Hepatocyte (in vitro differentiated cells): ENCODE results near the gene CALML5. TPM values are rescaled to one million over a fixed set of nuclear protein-coding genes. Genes with fewer than 3 reads are reported as not detected.

ENCODE experiments used
- DNase-seq: peaks from one replicate; pipeline ENCODE4 v3.0.0-alpha.2; 2016; ENCODE audit warnings: low spot score
- H2AFZ ChIP-seq: fragments of 200-600 bp; sonication (generic); 2 replicates; pipeline ENCODE4 v1.6.0; 2016; ENCODE audit warnings: antibody characterized with exemption, mild to moderate bottlenecking
- H3K27ac ChIP-seq: fragments of 200-600 bp; sonication (generic); 2 replicates; pipeline ENCODE4 v1.5.1; 2016; ENCODE audit warnings: mild to moderate bottlenecking
- H3K27me3 ChIP-seq: fragments of 200-600 bp; sonication (generic); 2 replicates; pipeline ENCODE4 v1.6.1; 2016
- H3K36me3 ChIP-seq: fragments of 200-600 bp; sonication (generic); replicated peaks from 2 replicates; pipeline ENCODE4 v1.5.1; 2016; ENCODE audit warnings: low read depth; ENCODE audit not compliant: insufficient read depth
- H3K4me1 ChIP-seq: fragments of 200-600 bp; sonication (generic); 2 replicates; pipeline ENCODE4 v1.5.1; 2016; ENCODE audit warnings: mild to moderate bottlenecking, moderate library complexity; ENCODE audit not compliant: insufficient read depth
- H3K4me2 ChIP-seq: fragments of 200-600 bp; sonication (generic); 2 replicates; pipeline ENCODE4 v1.6.0; 2016
- H3K4me3 ChIP-seq: fragments of 200-600 bp; sonication (generic); 2 replicates; pipeline ENCODE4 v1.5.1; 2016; ENCODE audit warnings: mild to moderate bottlenecking
- H3K79me2 ChIP-seq: fragments of 200-600 bp; sonication (generic); 2 replicates; pipeline ENCODE4 v1.6.0; 2017; ENCODE audit warnings: mild to moderate bottlenecking
- H3K9me2 ChIP-seq: fragments of 200-600 bp; sonication (generic); replicated peaks from 2 replicates; pipeline ENCODE4 v1.6.0; 2017; ENCODE audit warnings: mild to moderate bottlenecking; ENCODE audit not compliant: insufficient read depth
- H3K9me3 ChIP-seq: fragments of 200-600 bp; sonication (generic); 2 replicates; pipeline ENCODE4 v1.5.1; 2016; ENCODE audit warnings: low read depth, mild to moderate bottlenecking
- H4K20me1 ChIP-seq: fragments of 200-600 bp; sonication (generic); 2 replicates; pipeline ENCODE4 v1.6.0; 2016; ENCODE audit warnings: mild to moderate bottlenecking; ENCODE audit not compliant: insufficient read depth, poor library complexity, severe bottlenecking
- CTCF ChIP-seq: fragments of 200-600 bp; sonication (generic); IDR thresholded peaks from 2 replicates; pipeline ENCODE4 v1.5.1; 2016; ENCODE audit warnings: antibody characterized with exemption, mild to moderate bottlenecking; ENCODE audit not compliant: poor library complexity
- EZH2 ChIP-seq: fragments of 200-600 bp; sonication (generic); IDR thresholded peaks from 2 replicates; pipeline ENCODE4 v1.6.1; 2016; ENCODE audit warnings: antibody characterized with exemption, mild to moderate bottlenecking, borderline replicate concordance
- EZH2phosphoT487 ChIP-seq: fragments of 200-600 bp; sonication (generic); IDR thresholded peaks from one replicate; pipeline ENCODE4 v1.6.1; 2018; ENCODE audit warnings: antibody characterized with exemption, mild to moderate bottlenecking, low read depth, moderate library complexity; ENCODE audit not compliant: unreplicated experiment, severe bottlenecking
- WGBS: methylation state at CpG from one replicate; pipeline ENCODE4 v1.1.6; 2016; ENCODE audit warnings: low lambda C conversion rate; ENCODE audit errors: missing lambda C conversion rate; 5-methylcytosine and 5-hydroxymethylcytosine counted together
- polyA plus RNA-seq: library from polyadenylated mRNA; unstranded; fragments of >200 nt; fragmentation: Nextera tagmentation; extraction: Ambion mirVana; gene quantifications from 2 replicates; pipeline ENCODE4 v1.2.1, GENCODE V29; 2016
- total RNA-seq: library from RNA; depleted of rRNA; stranded (reverse); fragments of >200 nt; gene quantifications from 2 replicates; pipeline ENCODE4 v1.2.3, GENCODE V29; 2014

Gene CALML5
- total and polyA plus RNA-seq, 2 experiments from 2014 or later: not detected

GRCh38 chr10:5527332-5528200, 28.2 kb upstream of the CALML5 start:
- Histone ChIP-seq H3K9me2 (no peaks in the 10 kb centered on the region), H3K4me3 (no peak overlapping the region), H3K27me3 (no peaks in the 10 kb centered on the region), H3K4me1 (no peaks in the 10 kb centered on the region), H3K36me3 (no peaks in the 10 kb centered on the region), H3K9me3 (no peaks in the 10 kb centered on the region), H2AFZ (no peak overlapping the region), H4K20me1 (no peaks in the 10 kb centered on the region), H3K4me2 (no peak overlapping the region), H3K27ac (no peak overlapping the region), H3K79me2 (no peaks in the 10 kb centered on the region)
- no peak for DNase-seq
- TF ChIP-seq CTCF: no peak
- TF ChIP-seq EZH2: no peak
- no peak for TF ChIP-seq EZH2phosphoT487
- 86% methylated on average over 10 of the region's 10 CpGs for WGBS

- no peak overlapping the region for H3K4me3 ChIP-seq
- 88% methylated on average over 8 of the region's 8 CpGs for WGBS
- no peak overlapping the region for H3K4me2 ChIP-seq
- no peaks in the 10 kb centered on the region for H3K27me3 ChIP-seq
- no peaks in the 10 kb centered on the region for H3K4me1 ChIP-seq
- no peaks in the 10 kb centered on the region for H4K20me1 ChIP-seq
- H3K36me3 ChIP-seq: no peaks in the 10 kb centered on the region
- H3K79me2 ChIP-seq: no peaks in the 10 kb centered on the region
- no peak overlapping the region for H3K27ac ChIP-seq
- H2AFZ ChIP-seq: no peak overlapping the region
- TF ChIP-seq CTCF (no peak), EZH2phosphoT487 (no peak), EZH2 (no peak)
- DNase-seq: no peak
- no peaks in the 10 kb centered on the region for H3K9me2 ChIP-seq
- H3K9me3 ChIP-seq: no peaks in the 10 kb centered on the region
Observed at GRCh38 chr10:5526691-5527331, 27.4 kb upstream of the CALML5 start.

GRCh38 chr10:5525561-5526341, 26.4 kb upstream of the CALML5 start:
- 87% methylated on average over 23 of the region's 34 CpGs for WGBS
- H3K4me2 ChIP-seq: no peak overlapping the region

More at GRCh38 chr10:5525561-5526341, 26.4 kb upstream of the CALML5 start:
- TF ChIP-seq EZH2: no peak
- TF ChIP-seq CTCF: no peak
- TF ChIP-seq EZH2phosphoT487: no peak
- no peak for DNase-seq
- Histone ChIP-seq H3K27ac (no peak overlapping the region), H3K9me3 (no peaks in the 10 kb centered on the region), H3K9me2 (no peaks in the 10 kb centered on the region), H3K4me3 (no peak overlapping the region), H3K36me3 (no peaks in the 10 kb centered on the region), H4K20me1 (no peaks in the 10 kb centered on the region), H3K27me3 (no peaks in the 10 kb centered on the region), H3K79me2 (no peaks in the 10 kb centered on the region), H3K4me1 (no peaks in the 10 kb centered on the region), H2AFZ (no peak overlapping the region)
